Glutamatergic neuron (in vitro differentiated cells): Measurements from ENCODE around the gene MAPK6. TPM values are rescaled to one million over a fixed set of nuclear protein-coding genes. Genes with fewer than 3 reads are reported as not detected.

ENCODE experiments used
- DNase-seq: peaks from one replicate; pipeline ENCODE4 v3.0.0; 2022
- H3K27ac Mint-ChIP-seq: one replicate; pipeline ENCODE4 v1.8.0; 2020; ENCODE audit warnings: mild to moderate bottlenecking, mixed read lengths, inconsistent platforms; ENCODE audit not compliant: unreplicated experiment
- H3K27me3 Mint-ChIP-seq: one replicate; pipeline ENCODE4 v1.8.0; 2020; ENCODE audit warnings: mild to moderate bottlenecking, moderate library complexity, mixed read lengths, inconsistent platforms; ENCODE audit not compliant: unreplicated experiment
- H3K36me3 Mint-ChIP-seq: one replicate; pipeline ENCODE4 v1.8.0; 2020; ENCODE audit warnings: mild to moderate bottlenecking, mixed read lengths, inconsistent platforms; ENCODE audit not compliant: unreplicated experiment
- H3K4me1 Mint-ChIP-seq: one replicate; pipeline ENCODE4 v1.8.0; 2020; ENCODE audit warnings: mild to moderate bottlenecking, low read depth, mixed read lengths, inconsistent platforms; ENCODE audit not compliant: unreplicated experiment
- H3K4me3 Mint-ChIP-seq: one replicate; pipeline ENCODE4 v1.8.0; 2020; ENCODE audit warnings: mild to moderate bottlenecking, mixed read lengths, inconsistent platforms; ENCODE audit not compliant: unreplicated experiment
- H3K9me3 Mint-ChIP-seq: one replicate; pipeline ENCODE4 v1.8.0; 2020; ENCODE audit warnings: mild to moderate bottlenecking, moderate library complexity, mixed read lengths, inconsistent platforms; ENCODE audit not compliant: unreplicated experiment
- total RNA-seq: library from RNA; stranded (reverse); fragmentation: NEBNext Ultra II Directional; extraction: Animal tissue kit (Norgen Biotek cat#: 25700); gene quantifications from one replicate; pipeline ENCODE4 v1.2.1, GENCODE V29; 2021; ENCODE audit not compliant: unreplicated experiment
- TF ChIP-seq, protein P1 (sequence below): fragments of 200-600 bp; sonication (generic); IDR thresholded peaks from one replicate; pipeline ENCODE4 v1.5.0; 2021; ENCODE audit not compliant: partially characterized antibody, unreplicated experiment

MAPK6 gene
- total RNA-seq, 1 donor from 2014 or later: 109 TPM

DNA sequence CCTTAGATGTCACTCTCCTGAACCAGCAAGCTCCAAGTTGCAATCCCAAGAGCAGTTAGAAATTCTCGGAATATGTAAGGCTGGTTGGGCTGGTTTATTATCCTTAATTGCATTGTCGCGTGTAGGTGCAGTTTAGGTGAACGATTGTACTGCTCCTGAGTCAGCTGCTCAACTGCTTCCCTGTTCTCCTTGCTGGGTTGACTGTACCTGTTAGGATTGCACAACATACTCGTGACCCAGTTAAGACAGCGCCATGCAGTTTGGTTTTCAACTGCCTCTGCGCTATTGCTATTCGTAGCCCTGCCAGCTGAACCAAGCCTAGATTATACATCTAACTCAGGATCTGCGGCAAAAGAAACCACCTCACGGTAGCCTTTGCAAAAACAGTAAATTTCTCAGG lies 52.6 kb downstream of the MAPK6 start:
- peaks cover 7% of the 10 kb centered on the region for H3K4me1 Mint-ChIP-seq
- H3K27me3 Mint-ChIP-seq: peaks cover 7% of the 10 kb centered on the region
- no peak overlapping the region for H3K27ac Mint-ChIP-seq
- no peak for DNase-seq
- H3K36me3 Mint-ChIP-seq: no peaks in the 10 kb centered on the region
- H3K4me3 Mint-ChIP-seq: no peak overlapping the region
- TF ChIP-seq, protein P1, sequence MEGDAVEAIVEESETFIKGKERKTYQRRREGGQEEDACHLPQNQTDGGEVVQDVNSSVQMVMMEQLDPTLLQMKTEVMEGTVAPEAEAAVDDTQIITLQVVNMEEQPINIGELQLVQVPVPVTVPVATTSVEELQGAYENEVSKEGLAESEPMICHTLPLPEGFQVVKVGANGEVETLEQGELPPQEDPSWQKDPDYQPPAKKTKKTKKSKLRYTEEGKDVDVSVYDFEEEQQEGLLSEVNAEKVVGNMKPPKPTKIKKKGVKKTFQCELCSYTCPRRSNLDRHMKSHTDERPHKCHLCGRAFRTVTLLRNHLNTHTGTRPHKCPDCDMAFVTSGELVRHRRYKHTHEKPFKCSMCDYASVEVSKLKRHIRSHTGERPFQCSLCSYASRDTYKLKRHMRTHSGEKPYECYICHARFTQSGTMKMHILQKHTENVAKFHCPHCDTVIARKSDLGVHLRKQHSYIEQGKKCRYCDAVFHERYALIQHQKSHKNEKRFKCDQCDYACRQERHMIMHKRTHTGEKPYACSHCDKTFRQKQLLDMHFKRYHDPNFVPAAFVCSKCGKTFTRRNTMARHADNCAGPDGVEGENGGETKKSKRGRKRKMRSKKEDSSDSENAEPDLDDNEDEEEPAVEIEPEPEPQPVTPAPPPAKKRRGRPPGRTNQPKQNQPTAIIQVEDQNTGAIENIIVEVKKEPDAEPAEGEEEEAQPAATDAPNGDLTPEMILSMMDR: no peak
- no peaks in the 10 kb centered on the region for H3K9me3 Mint-ChIP-seq

DNA sequence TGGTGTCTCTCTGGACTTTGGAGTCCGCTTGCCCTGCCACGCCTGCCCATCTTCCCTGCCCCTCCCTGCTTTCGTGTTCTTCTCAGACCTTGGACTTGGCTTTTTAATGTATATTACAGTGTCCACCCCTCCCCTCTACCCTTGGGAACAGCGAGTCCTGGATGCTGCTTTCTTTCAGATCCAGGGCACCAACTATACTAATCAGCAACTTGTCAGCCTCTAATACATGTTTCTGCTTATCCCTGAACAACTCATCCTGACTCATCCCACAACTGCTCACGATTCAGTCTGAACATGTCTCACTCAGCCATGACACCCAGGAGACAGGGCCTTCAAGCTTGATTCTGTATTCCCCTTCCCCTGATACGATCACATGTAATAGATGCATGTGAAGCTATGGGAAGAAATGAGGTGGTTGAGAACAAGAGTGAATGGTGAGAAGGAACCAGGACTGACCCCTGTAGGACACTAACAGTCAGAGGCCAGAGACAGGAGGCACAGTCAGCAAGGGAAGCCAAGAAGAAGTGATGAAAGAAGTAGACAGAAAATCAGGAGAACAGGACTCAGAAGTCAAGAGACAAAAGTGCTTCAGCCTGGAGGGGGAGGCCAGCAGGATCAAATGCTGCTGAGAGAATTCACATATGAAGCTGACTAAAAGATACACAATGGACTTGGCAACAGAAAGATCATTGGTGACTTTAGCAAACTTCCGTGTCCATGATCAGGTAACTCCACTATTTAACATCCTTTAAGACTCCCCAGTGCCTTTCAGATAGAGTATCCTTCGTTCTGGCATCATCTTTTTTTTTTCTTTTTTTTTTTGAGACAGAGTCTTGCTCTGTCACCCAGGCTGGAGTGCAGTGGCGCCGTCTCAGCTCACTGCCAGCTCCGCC lies 58.1 kb downstream of the MAPK6 start:
- H3K4me3 Mint-ChIP-seq: no peak overlapping the region
- H3K27ac Mint-ChIP-seq: peak overlapping the region; percentile 44
- peaks cover 16% of the 10 kb centered on the region for H3K4me1 Mint-ChIP-seq
- peaks cover 9% of the 10 kb centered on the region for H3K27me3 Mint-ChIP-seq
- no peaks in the 10 kb centered on the region for H3K9me3 Mint-ChIP-seq
- no peak for DNase-seq
- no peaks in the 10 kb centered on the region for H3K36me3 Mint-ChIP-seq
- TF ChIP-seq, protein P1: no peak

DNA sequence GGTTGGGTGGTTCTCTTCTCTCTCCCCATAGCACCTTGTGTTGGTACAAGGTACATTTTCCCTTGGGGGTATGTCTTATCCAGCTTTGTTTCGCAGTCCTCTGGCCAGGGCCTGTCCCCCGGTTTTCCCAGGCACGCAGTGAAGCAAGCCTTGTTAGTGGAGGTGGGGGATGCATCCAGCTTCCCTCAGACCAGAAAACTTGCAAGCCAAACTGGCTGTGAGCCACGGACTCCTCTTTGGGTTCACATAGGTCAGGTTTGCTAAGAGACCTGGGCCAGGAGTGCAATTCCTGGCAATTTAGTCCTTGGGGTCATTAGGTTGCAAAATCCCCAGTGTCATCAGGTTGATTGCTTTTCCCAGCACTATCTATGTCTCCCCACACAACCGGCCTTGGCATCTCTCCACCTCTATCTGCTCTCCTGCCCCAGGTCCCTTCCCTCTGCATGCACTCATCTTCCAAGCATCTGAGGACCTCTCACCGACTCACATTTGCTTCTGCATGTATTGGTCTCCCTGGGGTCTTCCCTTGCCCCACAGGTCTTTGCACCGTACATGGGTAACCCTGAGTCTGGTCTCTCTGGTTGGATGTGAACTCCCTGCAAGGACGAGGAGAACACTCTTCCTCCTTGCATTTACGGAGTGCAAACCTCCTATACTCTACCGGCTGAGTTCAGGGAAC lies 59.3 kb downstream of the MAPK6 start:
- Mint-ChIP-seq H3K9me3 (no peaks in the 10 kb centered on the region), H3K4me1 (peaks cover 18% of the 10 kb centered on the region), H3K27me3 (peaks cover 8% of the 10 kb centered on the region), H3K27ac (no peak overlapping the region), H3K36me3 (no peaks in the 10 kb centered on the region), H3K4me3 (no peak overlapping the region)
- TF ChIP-seq, protein P1: no peak
- DNase-seq: no peak

DNA sequence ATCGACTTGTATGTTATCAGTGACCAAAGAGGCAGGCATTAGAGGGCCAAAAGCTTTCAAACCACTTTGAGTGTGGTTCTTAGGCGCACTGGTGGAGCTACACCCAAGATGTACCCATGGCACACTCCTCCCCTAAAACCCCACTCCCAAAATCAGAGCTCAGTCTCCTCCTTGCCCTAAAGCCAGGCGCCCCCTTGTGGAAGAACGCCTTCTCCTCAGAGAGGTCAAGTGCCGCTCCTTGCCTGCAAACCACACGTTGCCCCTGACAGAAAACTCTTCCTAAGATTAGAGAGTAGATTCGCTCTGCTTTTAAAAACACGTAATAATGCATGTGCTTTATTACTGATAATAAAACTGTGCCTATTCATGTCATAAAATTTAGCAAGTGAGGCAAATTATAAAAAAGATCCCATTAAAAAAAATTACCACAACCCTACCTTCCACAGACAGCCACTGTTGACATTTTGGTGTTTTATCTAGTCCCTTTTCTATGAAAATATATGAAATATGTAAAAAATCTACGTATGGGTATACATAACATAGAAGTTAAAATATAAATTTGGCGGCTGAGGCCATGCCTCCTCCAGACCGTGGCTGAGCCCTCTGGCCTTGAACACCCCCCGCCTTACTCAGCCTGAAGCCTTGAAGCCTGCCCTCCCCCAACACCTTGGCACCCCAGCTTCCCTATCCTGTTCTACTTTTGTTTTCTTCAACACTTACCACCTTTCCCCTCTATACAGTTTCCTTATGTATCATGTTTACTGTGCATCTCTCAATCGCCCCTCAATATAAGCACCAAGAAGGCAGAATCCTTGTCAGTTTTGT lies 60.1 kb downstream of the MAPK6 start:
- H3K4me1 Mint-ChIP-seq: peaks cover 18% of the 10 kb centered on the region
- H3K4me3 Mint-ChIP-seq: no peak overlapping the region
- H3K27me3 Mint-ChIP-seq: peaks cover 5% of the 10 kb centered on the region
- TF ChIP-seq, protein P1: peak; percentile 85
- no peaks in the 10 kb centered on the region for H3K9me3 Mint-ChIP-seq
- H3K36me3 Mint-ChIP-seq: no peaks in the 10 kb centered on the region
- peak; percentile 94 for DNase-seq
- no peak overlapping the region for H3K27ac Mint-ChIP-seq
